NB4 (cell line): Measurements from ENCODE around the gene MXRA5.
"Not testable (repeated sequence)": the region's sequence is repeated elsewhere in the genome, so short reads cannot be mapped to it uniquely, and the experiment has no call there.

Experiments
- DNase-seq: peaks from one replicate; pipeline ENCODE4 v3.0.0; 2010; ENCODE audit warnings: low read depth
- H3K4me3 ChIP-seq: one replicate; pipeline ENCODE4 v1.5.1; 2011; ENCODE audit warnings: mild to moderate bottlenecking, low read depth, low read length, moderate library complexity
- CTCF ChIP-seq: IDR thresholded peaks from one replicate; pipeline ENCODE4 v1.5.1; 2012; ENCODE audit warnings: low read depth, low read length
- MAX ChIP-seq: IDR thresholded peaks from 2 replicates; pipeline ENCODE4 v1.6.1; 2011; ENCODE audit warnings: low read depth, low read length
- MYC ChIP-seq: IDR thresholded peaks from 2 replicates; pipeline ENCODE4 v1.6.1; 2011; ENCODE audit warnings: low read depth, low read length
- POLR2A ChIP-seq: IDR thresholded peaks from 2 replicates; pipeline ENCODE4 v1.6.1; 2011; ENCODE audit warnings: mild to moderate bottlenecking; ENCODE audit not compliant: insufficient read length; ENCODE audit errors: extremely low read depth

Gene MXRA5

GRCh38 chrX:3345281-3346191 is 916 bp downstream of the MXRA5 start:
- no peak for TF ChIP-seq CTCF
- TF ChIP-seq POLR2A, result no peak
- TF ChIP-seq MYC, result no peak
- no peak for TF ChIP-seq MAX
- no peak overlapping the region for H3K4me3 ChIP-seq
- no peak for DNase-seq

GRCh38 chrX:3343569-3343968 is 2.9 kb downstream of the MXRA5 start:
- DNase-seq, H3K4me3 ChIP-seq: not testable (repeated sequence)

GRCh38 chrX:3340016-3340415 is 6.4 kb downstream of the MXRA5 start:
- no peak for TF ChIP-seq MAX
- TF ChIP-seq CTCF, result no peak
- TF ChIP-seq MYC, result no peak
- no peak for TF ChIP-seq POLR2A
- H3K4me3 ChIP-seq, result no peak overlapping the region
- no peak for DNase-seq

GRCh38 chrX:3326681-3327080 is 19.8 kb downstream of the MXRA5 start:
- no peak overlapping the region for H3K4me3 ChIP-seq
- TF ChIP-seq POLR2A, result no peak
- TF ChIP-seq MAX, result no peak
- no peak for TF ChIP-seq MYC
- TF ChIP-seq CTCF, result no peak
- DNase-seq, result peak; percentile 1

GRCh38 chrX:3320471-3321046 is 25.9 kb downstream of the MXRA5 start:
- TF ChIP-seq CTCF (no peak), MAX (no peak), POLR2A (no peak), MYC (no peak)
- no peak overlapping the region for H3K4me3 ChIP-seq
- DNase-seq, result no peak

GRCh38 chrX:3317191-3317718 is 29.2 kb downstream of the MXRA5 start:
- TF ChIP-seq MAX (no peak), MYC (no peak), CTCF (no peak), POLR2A (no peak)
- no peak overlapping the region for H3K4me3 ChIP-seq
- DNase-seq, result no peak
